HCT116 (cell line): ENCODE results near the gene CHRNA9. TPM values are rescaled to one million over a fixed set of nuclear protein-coding genes. Genes with fewer than 3 reads are reported as not detected.

Experiments used
- ATAC-seq: fragments of 200-7000 bp; cut with Tn5 transposase; 2 replicates; pipeline ENCODE4 v1.9.1; 2020; ENCODE audit warnings: mild to moderate bottlenecking, moderate library complexity
- BruUV-seq: library from RNA; stranded (reverse); fragments of 400-500 nt; replicated peaks from 2 replicates; lab custom pipeline; 2021; lab: Mats Ljungman, UMichigan
- CTCF ChIA-PET: fragments of 300-600 bp; sonication (Branson Sonifier 250); formaldehyde crosslinking; loops from one replicate; lab custom pipeline; 2021; ENCODE audit warnings: antibody characterized with exemption; lab: Charles Lee
- POLR2A ChIA-PET: fragments of 300-600, 350-600 bp; sonication (Branson Sonifier 250); formaldehyde crosslinking; loops from one replicate; lab custom pipeline; 2021; ENCODE audit warnings: antibody characterized with exemption; lab: Charles Lee
- RAD21 ChIA-PET, 2 experiments: fragments of 300-600 bp; sonication (Branson Sonifier 250); formaldehyde crosslinking; loops; one replicate each; lab custom pipeline; 2023; ENCODE audit warnings: low total read pairs in 2 of 2; ENCODE audit not compliant: uncharacterized antibody in 2 of 2, unreplicated experiment in 2 of 2, low non-redundant PET in 1 of 2; lab: Charles Lee
- DNase-seq: peaks from one replicate; pipeline ENCODE4 v3.0.0-alpha.2; 2010; ENCODE audit warnings: low read depth, low spot score
- H2AFZ ChIP-seq: fragments of 200-600 bp; shearing (Covaris generic), sonication (generic); 2 replicates; pipeline ENCODE4 v1.6.1; 2017; ENCODE audit warnings: low read depth, mixed run types, mixed read lengths, antibody characterized with exemption, low read length; ENCODE audit not compliant: poor library complexity, severe bottlenecking
- H3K27ac ChIP-seq: 2 replicates; pipeline ENCODE4 v1.5.1; 2012; ENCODE audit warnings: low read depth, low read length
- H3K27me3 ChIP-seq: fragments of 200-600 bp; sonication (generic); 2 replicates; pipeline ENCODE4 v1.6.1; 2016; ENCODE audit warnings: mixed run types, low read length, mixed read lengths; ENCODE audit not compliant: insufficient read depth
- H3K36me3 ChIP-seq, 2 experiments: fragments of 200-500 bp in 1 of 2; fragments of 200-600 bp in 1 of 2; sonication (Bioruptor generic) in 1 of 2; sonication (generic) in 1 of 2; 2 replicates each; pipeline versions ENCODE4 v1.5.1 to v1.6.1; 2014 to 2016; ENCODE audit warnings: low read length in 2 of 2, inconsistent platforms in 1 of 2, mixed read lengths in 1 of 2, mixed run types in 1 of 2; ENCODE audit not compliant: insufficient read depth in 2 of 2, control insufficient read depth in 1 of 2
- H3K4me1 ChIP-seq, 2 experiments: fragments of 200-600 bp in 1 of 2; sonication (generic) in 1 of 2; 2 replicates each; pipeline versions ENCODE4 v1.5.1 to v1.6.1; 2012 to 2017; ENCODE audit warnings: low read length in 2 of 2, inconsistent platforms in 1 of 2, mild to moderate bottlenecking in 1 of 2, mixed read lengths in 1 of 2, mixed run types in 1 of 2, moderate library complexity in 1 of 2; ENCODE audit not compliant: insufficient read depth in 2 of 2, control insufficient read depth in 1 of 2
- H3K4me2 ChIP-seq: fragments of 200-600 bp; sonication (generic); 2 replicates; pipeline ENCODE4 v1.6.1; 2017; ENCODE audit warnings: mixed run types, low read length, mixed read lengths
- H3K4me3 ChIP-seq, 2 experiments: fragments of 200-600 bp in 1 of 2; sonication (generic) in 1 of 2; replicated peaks in 1 of 2; 2 replicates each; pipeline ENCODE4 v1.5.1; 2011 to 2016; ENCODE audit warnings: low read length in 2 of 2, control low read depth in 1 of 2, low read depth in 1 of 2, mild to moderate bottlenecking in 1 of 2, mixed read lengths in 1 of 2, mixed run types in 1 of 2
- H3K79me2 ChIP-seq: fragments of 200-600 bp; sonication (generic); 2 replicates; pipeline ENCODE4 v1.6.1; 2017; ENCODE audit warnings: mild to moderate bottlenecking, mixed run types, low read length, moderate library complexity, mixed read lengths; ENCODE audit not compliant: insufficient read depth
- H3K9ac ChIP-seq: fragments of 200-600 bp; sonication (generic); 2 replicates; pipeline ENCODE4 v1.6.1; 2016; ENCODE audit warnings: low read length, mixed read lengths
- H3K9me2 ChIP-seq: fragments of 200-600 bp; sonication (generic), shearing (Covaris generic); 2 replicates; pipeline ENCODE4 v1.6.1; 2017; ENCODE audit warnings: mixed run types, mild to moderate bottlenecking, moderate library complexity; ENCODE audit not compliant: insufficient read depth
- H3K9me3 ChIP-seq, 2 experiments: fragments of 200-500 bp in 1 of 2; fragments of 200-600 bp in 1 of 2; sonication (Bioruptor generic) in 1 of 2; sonication (generic) in 1 of 2; 2 replicates each; pipeline ENCODE4 v1.6.1; 2014 to 2017; ENCODE audit warnings: low read length in 2 of 2, mixed read lengths in 2 of 2, inconsistent platforms in 1 of 2, low read depth in 1 of 2, mild to moderate bottlenecking in 1 of 2, mixed run types in 1 of 2, moderate library complexity in 1 of 2; ENCODE audit not compliant: control insufficient read depth in 1 of 2, insufficient read depth in 1 of 2
- H4K20me1 ChIP-seq: fragments of 200-600 bp; sonication (generic), shearing (Covaris generic); 2 replicates; pipeline ENCODE4 v1.6.1; 2017; ENCODE audit warnings: mixed run types, mild to moderate bottlenecking, moderate library complexity; ENCODE audit not compliant: insufficient read depth
- ATF3 ChIP-seq: IDR thresholded peaks from 2 replicates; pipeline ENCODE4 v1.6.1; 2012
- CBX3 ChIP-seq: IDR thresholded peaks from 2 replicates; pipeline ENCODE4 v1.6.1; 2012; ENCODE audit warnings: low read depth
- EGR1 ChIP-seq: IDR thresholded peaks from 2 replicates; pipeline ENCODE4 v1.6.1; 2012; ENCODE audit warnings: low read depth
- ELF1 ChIP-seq: IDR thresholded peaks from 2 replicates; pipeline ENCODE4 v1.6.1; 2012; ENCODE audit warnings: low read depth, borderline replicate concordance
- EZH2 ChIP-seq: fragments of 200-600 bp; sonication (generic); IDR thresholded peaks from 2 replicates; pipeline ENCODE4 v1.6.1; 2017; ENCODE audit warnings: antibody characterized with exemption, mixed run types
- EZH2phosphoT487 ChIP-seq: fragments of 200-600 bp; IDR thresholded peaks from 2 replicates; pipeline ENCODE4 v1.6.1; 2018; ENCODE audit warnings: antibody characterized with exemption, borderline replicate concordance
- FOSL1 ChIP-seq: IDR thresholded peaks from 2 replicates; pipeline ENCODE4 v1.6.1; 2012; ENCODE audit warnings: low read depth
- JUND ChIP-seq: IDR thresholded peaks from 2 replicates; pipeline ENCODE4 v1.6.1; 2012
- POLR2A ChIP-seq: IDR thresholded peaks from 2 replicates; pipeline ENCODE4 v1.7.0; 2011; ENCODE audit warnings: borderline replicate concordance; ENCODE audit not compliant: insufficient read depth, insufficient read length; ENCODE audit errors: extremely low read depth
- POLR2AphosphoS5 ChIP-seq: IDR thresholded peaks from 2 replicates; pipeline ENCODE4 v1.6.1; 2011; ENCODE audit warnings: mild to moderate bottlenecking, low read depth, low read length, moderate library complexity
- SIN3A ChIP-seq: IDR thresholded peaks from 2 replicates; pipeline ENCODE4 v1.6.1; 2012; ENCODE audit warnings: low read depth
- TCF7L2 ChIP-seq: IDR thresholded peaks from 2 replicates; pipeline ENCODE4 v1.7.0; 2011; ENCODE audit warnings: borderline replicate concordance, inconsistent platforms; ENCODE audit not compliant: insufficient read depth, insufficient read length; ENCODE audit errors: extremely low read depth
- YY1 ChIP-seq: IDR thresholded peaks from 2 replicates; pipeline ENCODE4 v1.6.1; 2011; ENCODE audit warnings: low read length, low read depth, moderate library complexity, mild to moderate bottlenecking; ENCODE audit not compliant: insufficient replicate concordance; ENCODE audit errors: extremely low read depth
- ZBTB33 ChIP-seq: IDR thresholded peaks from 2 replicates; pipeline ENCODE4 v1.6.1; 2011; ENCODE audit warnings: mild to moderate bottlenecking, low read length, moderate library complexity; ENCODE audit not compliant: insufficient replicate concordance; ENCODE audit errors: extremely low read depth
- ZNF274 ChIP-seq: fragments of 200-500 bp; sonication (Bioruptor generic); IDR thresholded peaks from 2 replicates; pipeline ENCODE4 v1.6.1; 2014; ENCODE audit warnings: mild to moderate bottlenecking, low read depth, low read length, inconsistent platforms
- intact Hi-C: fragments of 100-400 bp; cut with micrococcal nuclease; formaldehyde crosslinking; loops from 2 replicates; pipeline ENCODE4 v1.10.0; 2022
- total RNA-seq: library from RNA; stranded (reverse); gene quantifications from one replicate; pipeline ENCODE4 v1.2.1, GENCODE V29; 2021; ENCODE audit not compliant: unreplicated experiment
- TF ChIP-seq, protein P1 (sequence below), 3 experiments: fragments of 200-600 bp in 1 of 3; sonication (generic) in 1 of 3; IDR thresholded peaks in 2 of 3; conservative IDR thresholded peaks in 1 of 3; 2 replicates each; pipeline ENCODE4 v1.5.1; 2012 to 2017; ENCODE audit warnings: low read depth in 2 of 3, low read length in 2 of 3, antibody characterized with exemption in 1 of 3, borderline replicate concordance in 1 of 3, control low read depth in 1 of 3, mild to moderate bottlenecking in 1 of 3, mixed read lengths in 1 of 3, mixed run types in 1 of 3, moderate library complexity in 1 of 3; ENCODE audit not compliant: insufficient read depth in 1 of 3

CHRNA9 gene
- total RNA-seq, 1 experiment from 2014 or later = not detected

DNA sequence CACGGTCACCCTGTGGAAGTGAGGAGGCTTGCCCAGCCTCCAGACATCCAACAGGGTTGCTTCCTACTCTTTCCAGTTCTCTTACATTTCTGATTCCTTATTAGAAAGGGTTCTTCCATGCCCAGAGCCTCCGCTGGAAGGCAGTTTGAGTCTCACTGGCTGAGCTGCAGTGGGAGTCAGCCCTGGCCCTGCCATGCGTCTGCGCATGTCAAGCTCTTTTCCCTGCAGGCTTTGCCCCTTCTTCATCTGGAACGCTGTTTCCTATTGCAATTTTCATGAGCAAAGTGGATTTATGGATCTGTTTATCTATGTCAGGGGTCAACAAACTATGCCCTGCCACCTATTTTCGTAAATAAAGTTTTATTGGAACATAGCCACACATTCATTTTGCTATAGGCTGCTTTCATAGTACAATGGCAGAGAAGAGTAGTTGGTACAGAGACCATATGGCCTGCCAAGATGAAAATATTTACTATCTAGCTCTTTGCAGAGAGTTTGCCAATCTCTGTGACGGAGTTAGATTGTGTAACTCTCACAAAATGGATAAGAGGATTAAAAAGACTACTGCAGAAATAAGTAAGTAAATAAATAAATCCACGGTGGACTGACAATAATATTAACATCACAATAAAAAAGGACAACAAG is 3.9 kb upstream of the CHRNA9 start:
- Histone ChIP-seq H3K27ac (no peak overlapping the region), H3K4me2 (no peak overlapping the region), H3K79me2 (no peaks in the 10 kb centered on the region), H3K9me2 (no peaks in the 10 kb centered on the region), H3K36me3 (no peaks in the 10 kb centered on the region), H2AFZ (no peak overlapping the region), H3K4me1 (peaks cover 18 to 39% of the 10 kb centered on the region in 2 experiments), H3K4me3 (no peak overlapping the region), H4K20me1 (no peaks in the 10 kb centered on the region), H3K27me3 (no peaks in the 10 kb centered on the region), H3K9me3 (no peaks in the 10 kb centered on the region), H3K9ac (no peak overlapping the region)
- ChIA-PET CTCF (interaction anchor here (2.5 kb wide), 1 partner anchor 14 kb away, joined by 11 read pairs; no protein-coding TSS in a partner anchor), POLR2A (interaction anchor here (1.0 kb wide), 1 partner anchor 14 kb away, joined by 5 read pairs; no protein-coding TSS in a partner anchor), RAD21 (no interaction called here)
- BruUV-seq = no TSS peak
- TF ChIP-seq ELF1 (no peak), POLR2AphosphoS5 (no peak), ATF3 (no peak), EZH2 (no peak), FOSL1 (no peak), ZNF274 (no peak), TCF7L2 (no peak), ZBTB33 (no peak), EZH2phosphoT487 (no peak), EGR1 (no peak), CBX3 (no peak), POLR2A (no peak), SIN3A (no peak), JUND (no peak), YY1 (no peak)
- TF ChIP-seq, protein P1, sequence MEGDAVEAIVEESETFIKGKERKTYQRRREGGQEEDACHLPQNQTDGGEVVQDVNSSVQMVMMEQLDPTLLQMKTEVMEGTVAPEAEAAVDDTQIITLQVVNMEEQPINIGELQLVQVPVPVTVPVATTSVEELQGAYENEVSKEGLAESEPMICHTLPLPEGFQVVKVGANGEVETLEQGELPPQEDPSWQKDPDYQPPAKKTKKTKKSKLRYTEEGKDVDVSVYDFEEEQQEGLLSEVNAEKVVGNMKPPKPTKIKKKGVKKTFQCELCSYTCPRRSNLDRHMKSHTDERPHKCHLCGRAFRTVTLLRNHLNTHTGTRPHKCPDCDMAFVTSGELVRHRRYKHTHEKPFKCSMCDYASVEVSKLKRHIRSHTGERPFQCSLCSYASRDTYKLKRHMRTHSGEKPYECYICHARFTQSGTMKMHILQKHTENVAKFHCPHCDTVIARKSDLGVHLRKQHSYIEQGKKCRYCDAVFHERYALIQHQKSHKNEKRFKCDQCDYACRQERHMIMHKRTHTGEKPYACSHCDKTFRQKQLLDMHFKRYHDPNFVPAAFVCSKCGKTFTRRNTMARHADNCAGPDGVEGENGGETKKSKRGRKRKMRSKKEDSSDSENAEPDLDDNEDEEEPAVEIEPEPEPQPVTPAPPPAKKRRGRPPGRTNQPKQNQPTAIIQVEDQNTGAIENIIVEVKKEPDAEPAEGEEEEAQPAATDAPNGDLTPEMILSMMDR (IDR thresholded peaks at IDR 0.05 in 2 of 3, conservative IDR thresholded peaks at IDR 0.05 in 1 of 3; ENCODE audit: borderline replicate concordance in 1 of 3, insufficient read depth in 1 of 3, low read depth in 2 of 3, low read length in 2 of 3) = no peak
- intact Hi-C loops = no loop called here
- no peak for ATAC-seq
- no peak for DNase-seq
